ENCODE measurements around the gene STBD1.
"Not testable (repeated sequence)": the region's sequence is repeated elsewhere in the genome, so short reads cannot be mapped to it uniquely, and the experiment has no call there.

Gene STBD1

GRCh38 chr4:76287811-76288210 lies 18.7 kb upstream of the STBD1 start:
- DNase-seq: not testable (repeated sequence)

- no peak for DNase-seq
Measured at GRCh38 chr4:76292730-76293129, 13.8 kb upstream of the STBD1 start.

DNA sequence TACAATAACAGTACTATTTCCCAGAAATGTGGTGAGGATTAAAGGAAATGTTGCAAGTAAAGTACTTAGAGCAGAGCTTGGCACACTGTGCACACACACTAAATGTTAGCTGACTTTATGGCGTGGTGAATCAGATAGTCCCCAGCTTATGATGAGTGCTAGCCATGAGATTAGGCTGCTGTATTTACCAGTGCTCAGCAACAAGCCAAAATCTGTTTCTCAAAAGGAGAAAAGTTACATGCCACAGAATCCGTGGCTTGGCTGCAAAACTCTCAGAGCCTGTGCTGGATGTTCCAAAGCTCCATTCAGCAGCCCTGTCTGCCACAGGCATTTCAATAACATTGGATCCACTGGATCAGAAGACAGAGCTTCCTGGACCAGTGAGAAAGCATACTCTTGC lies 12.8 kb upstream of the STBD1 start:
- DNase-seq: no peak

GRCh38 chr4:76296286-76296820 lies 10.2 kb upstream of the STBD1 start:
- DNase-seq: no peak

DNA sequence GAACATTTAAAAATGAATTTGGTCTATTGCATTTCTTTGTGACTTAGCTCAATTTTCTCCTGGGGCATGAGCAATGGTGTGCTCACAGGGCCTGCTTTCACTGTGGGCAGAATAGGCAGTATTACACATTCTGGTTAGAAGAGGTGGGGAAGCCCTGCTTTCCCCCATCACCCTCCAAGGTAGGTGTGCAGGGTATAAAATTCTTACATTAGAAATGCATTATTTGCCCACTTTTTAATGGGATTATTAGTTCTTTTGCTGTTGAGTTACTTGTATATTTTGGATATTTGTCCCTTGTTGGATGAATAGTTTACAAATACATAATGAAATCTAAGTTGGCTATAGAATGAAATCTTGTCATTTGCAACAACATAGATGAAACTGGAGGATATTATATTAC lies 8.3 kb upstream of the STBD1 start:
- no peak for DNase-seq

DNA sequence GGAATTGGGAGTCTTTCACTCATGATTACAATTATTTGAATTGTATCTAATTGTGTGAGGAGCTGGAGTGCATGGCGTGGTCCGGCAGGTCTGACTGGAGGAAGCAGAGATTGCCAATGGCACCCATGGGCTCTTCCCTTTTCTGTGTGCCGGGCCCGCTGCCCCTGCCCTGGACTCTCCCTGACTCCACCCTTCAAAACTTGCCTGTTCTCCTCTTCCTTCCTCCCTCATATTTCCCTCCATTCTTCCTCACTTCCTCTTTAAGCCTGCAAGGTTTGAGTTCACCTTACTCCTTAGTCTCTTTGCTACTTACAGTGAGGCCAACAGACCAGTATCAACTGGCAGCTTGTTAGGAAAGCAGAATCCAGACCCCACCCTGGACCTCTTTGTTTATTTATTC lies 6.5 kb upstream of the STBD1 start:
- DNase-seq: no peak

- DNase-seq: no peak
Measured at GRCh38 chr4:76301068-76301774, 5.3 kb upstream of the STBD1 start.

DNA sequence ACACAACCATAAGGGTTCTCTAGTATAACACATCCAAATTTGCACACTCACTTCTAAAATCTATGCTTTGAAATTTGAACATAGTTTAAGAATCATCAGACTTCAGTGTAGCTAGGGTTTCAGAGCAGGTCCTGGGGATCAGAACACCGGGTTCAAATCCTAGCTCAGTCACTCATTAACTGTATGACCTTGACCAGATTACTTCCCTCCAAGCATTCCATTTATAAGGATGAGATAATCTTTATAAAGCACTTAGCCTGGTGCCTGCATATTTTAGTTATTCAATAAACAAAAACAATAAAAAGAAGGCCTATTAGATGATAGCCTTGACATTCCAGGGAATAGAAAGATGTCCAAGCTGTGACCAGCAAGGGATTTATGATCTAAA lies 4.8 kb upstream of the STBD1 start:
- DNase-seq: no peak

DNA sequence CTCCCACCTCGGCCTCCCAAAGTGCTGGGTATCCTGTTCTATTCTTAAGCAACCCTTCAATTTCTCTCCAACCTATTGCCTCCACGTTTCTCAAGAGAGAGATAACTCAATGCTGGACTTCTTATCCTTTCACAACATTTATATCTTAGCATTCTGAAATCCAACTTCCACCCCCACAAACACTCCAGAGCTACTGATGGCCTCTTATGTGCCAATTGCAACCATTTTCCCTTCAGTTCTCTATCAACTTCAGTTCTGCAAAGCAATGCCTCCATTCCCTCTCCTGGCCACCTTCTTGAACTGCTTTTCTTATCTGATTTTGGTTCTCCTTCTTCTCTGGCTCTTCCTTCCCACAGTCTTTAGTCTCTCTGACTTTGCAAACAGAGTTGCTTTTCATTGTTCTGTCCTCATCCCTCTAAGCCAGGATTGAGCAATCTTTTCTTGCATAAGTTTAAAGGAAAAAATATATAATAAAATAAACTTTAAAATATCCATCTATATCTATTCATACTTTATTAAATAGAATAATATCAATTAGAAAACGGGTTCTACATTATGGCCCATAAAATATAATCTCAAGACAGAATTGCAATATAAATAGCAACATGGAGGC lies 3.6 kb upstream of the STBD1 start:
- DNase-seq: no peak

DNA sequence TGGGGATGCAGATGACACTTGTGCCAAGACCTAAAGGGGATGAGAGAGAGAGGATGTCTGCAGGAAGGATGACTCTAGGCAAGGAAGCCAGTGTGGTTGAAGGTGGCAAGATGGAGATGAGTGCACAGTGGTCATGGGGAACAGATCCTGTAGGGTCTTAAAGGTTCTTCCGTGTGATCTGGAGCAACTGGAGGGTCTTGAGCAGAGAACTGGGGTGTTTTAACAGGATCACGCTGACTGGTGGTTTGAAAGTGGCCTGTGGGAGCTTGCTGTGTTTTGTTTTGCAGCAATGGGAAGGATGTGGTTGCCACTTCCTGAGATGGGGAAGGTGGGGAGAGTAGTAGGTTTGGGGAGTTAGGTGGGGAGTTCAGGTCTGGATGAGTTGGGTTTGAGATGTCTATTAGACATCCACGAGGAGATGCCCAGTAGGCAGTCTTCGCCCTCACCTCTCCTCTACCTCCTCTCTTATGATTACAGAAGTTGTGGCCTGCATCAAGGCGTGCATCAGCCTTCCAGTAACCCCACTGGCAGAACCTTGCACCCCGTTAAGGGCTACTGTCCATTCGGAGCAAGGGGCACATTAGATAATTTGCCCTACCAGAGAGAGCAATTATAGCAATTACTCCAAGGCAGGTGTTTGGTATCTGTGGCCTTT lies 1.4 kb upstream of the STBD1 start:
- no peak for DNase-seq

DNA sequence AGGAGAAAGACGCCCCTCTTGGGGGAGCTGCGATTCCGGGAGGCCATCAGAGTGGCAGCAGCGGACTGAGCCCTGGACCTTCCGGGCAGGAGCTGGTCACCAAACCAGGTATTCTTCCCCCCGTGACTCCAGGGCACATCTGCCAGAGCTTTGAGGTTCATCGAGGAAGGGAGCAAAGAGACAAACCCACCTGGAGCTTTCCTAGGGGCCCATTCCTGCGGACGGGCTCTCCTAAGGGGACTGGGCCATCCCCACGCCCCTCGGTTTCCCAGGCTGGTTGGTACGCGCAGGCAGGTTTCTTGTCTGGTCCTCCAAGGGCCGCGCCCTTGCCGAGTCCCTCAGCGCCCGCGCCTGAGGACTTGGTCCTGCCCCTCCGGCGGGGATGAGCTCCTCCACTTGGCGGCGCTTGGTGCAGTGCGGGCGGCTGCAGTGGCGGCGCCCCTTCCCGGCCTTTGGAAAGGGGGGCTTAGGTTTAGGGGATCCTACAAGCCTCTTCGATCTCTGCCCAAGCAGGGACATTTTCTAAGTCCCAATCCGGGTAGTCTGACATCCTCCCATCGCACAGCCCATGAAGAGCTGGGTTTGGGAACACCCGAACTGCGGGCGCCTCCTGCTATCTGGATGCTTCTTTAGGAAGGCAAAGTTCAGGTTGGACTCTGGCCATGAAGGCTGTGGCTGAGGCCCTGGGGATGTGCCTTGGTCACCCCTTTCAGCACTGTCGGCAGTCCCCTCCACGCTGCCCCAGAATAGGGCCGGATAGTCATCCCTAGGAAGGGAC lies 538 bp downstream of the STBD1 start:
- no peak for DNase-seq

GRCh38 chr4:76307660-76308014 lies 1.1 kb downstream of the STBD1 start:
- DNase-seq: no peak

DNA sequence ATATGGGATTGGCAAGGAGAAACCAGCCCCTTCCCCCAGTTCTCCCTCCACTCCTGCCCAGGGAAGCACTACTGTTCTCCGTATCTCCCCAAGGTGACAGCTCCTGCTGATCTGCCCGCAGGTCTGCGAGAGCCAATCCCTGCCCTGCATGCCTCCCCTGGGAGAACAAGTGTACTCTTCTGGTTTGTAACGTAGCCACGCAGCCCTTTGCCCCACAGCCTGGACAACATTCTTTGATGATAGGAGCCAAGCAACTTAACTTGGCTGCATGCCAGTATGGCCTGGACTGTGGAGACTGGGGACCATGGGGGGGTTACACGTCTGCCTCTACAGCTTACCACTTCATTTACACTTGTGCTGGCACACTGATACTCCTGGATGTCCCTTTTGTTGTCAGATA lies 2.0 kb downstream of the STBD1 start:
- DNase-seq: no peak

- no peak for DNase-seq
Measured at GRCh38 chr4:76309939-76310550, 3.5 kb downstream of the STBD1 start.

DNA sequence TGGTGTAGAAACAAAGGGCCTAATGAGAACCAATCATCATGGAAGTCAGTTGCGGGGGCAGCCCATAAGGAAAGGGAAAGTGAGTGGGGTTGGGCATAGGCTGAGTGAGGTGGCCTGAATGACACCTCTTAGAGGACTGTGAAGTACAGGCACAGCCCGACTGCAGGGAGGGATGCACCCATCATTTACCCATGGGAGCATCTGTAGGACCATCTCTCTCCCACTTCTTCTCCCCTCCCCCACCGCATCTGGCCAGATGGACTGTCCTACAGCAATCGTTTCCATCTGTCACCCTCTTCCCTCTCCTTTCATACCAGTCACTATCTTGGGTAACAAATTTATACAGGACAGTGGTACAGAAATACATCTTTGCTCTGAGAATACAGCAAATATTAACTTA lies 4.2 kb downstream of the STBD1 start:
- DNase-seq: no peak

DNA sequence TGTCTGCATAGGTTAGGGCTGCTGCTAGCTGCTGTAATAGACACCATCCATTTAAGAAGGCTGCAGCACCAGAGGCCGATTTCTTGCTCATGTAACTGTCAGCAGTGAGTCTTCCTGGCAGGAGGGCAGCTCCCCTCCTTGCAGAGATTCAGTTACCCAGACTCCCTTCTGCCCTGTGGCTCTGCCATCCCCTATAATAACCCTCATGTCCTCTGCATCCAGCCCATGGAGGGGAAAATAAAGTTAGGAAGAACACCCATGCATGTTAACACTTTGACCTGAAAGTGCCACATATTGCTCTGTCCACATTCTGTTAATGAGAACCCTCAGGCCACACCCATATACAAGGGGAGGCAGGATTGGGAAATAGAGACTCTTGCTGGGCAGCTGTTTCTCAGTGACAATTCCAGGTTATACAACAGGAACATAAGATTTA lies 5.4 kb downstream of the STBD1 start:
- no peak for DNase-seq

GRCh38 chr4:76312457-76312856 lies 5.9 kb downstream of the STBD1 start:
- no peak for DNase-seq

DNA sequence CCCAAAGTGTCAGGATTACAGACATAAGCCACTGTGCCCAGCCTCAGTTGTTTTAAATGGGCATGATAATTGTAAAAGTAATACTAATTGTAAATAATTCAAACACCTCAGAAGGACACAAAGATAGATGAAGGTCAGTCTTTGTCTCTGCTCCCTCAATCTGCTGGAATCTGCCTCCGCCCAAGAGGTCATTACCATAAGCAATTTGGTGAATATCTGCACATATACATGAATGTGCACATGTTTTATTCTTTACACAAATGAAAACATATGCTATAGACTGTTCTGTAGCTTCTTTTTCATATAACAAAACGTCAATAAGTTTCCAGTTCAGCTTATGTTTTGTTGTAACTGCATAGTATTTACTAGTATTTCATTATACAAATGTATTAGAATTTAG lies 7.0 kb downstream of the STBD1 start:
- no peak for DNase-seq

GRCh38 chr4:76315267-76315918 lies 8.9 kb downstream of the STBD1 start:
- no peak for DNase-seq

GRCh38 chr4:76316131-76316530 lies 9.6 kb downstream of the STBD1 start:
- no peak for DNase-seq

DNA sequence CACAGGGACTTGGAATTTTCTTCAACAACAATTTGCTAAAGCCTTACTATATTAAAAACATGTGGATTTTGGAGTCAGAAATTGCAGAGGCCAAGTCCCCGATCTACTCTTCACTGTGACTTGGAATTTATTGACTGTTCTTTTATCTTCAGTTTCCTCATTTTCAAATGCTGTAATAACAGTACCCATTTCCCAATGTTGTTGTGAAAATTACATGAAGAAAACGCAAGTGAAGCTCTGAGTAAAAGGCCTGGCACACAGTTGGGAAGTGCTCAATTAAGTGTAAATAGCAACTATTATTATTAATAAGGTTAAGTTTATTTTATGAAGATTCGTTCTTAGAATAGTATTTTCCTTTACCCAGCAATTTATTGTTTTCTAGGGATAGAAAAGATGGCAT lies 15.7 kb downstream of the STBD1 start:
- DNase-seq: no peak

- DNase-seq: no peak
Measured at GRCh38 chr4:76325072-76325471, 18.5 kb downstream of the STBD1 start.

Data from effector CD4-positive, alpha-beta T cell (primary cell).